Posterior vena cava (tissue), 2 donors: ENCODE results near the gene ARHGAP30. TPM values are rescaled to one million over a fixed set of nuclear protein-coding genes. Genes with fewer than 3 reads are reported as not detected.

ENCODE experiments used
- DNase-seq: peaks from one replicate; pipeline ENCODE4 v3.0.0-alpha.2; 2020; ENCODE audit warnings: low spot score
- intact Hi-C, 2 donors: fragments of 100-400 bp; cut with DNase I; formaldehyde crosslinking; loops; one replicate each; pipeline versions ENCODE4 v1.14.1 to v1.14.2; 2022 to 2023
- total RNA-seq, 2 donors: library from RNA; stranded (reverse); fragmentation: NEBNext Ultra II Directional; extraction: Animal tissue kit (Norgen Biotek cat#: 25700); gene quantifications; one replicate each; pipeline ENCODE4 v1.2.1, GENCODE V29; 2021
- donor health status: DM: yes; HTN: yes; CAD: no.
- donor health status: DM: yes; HTN: yes; CAD: no.

ARHGAP30 gene
- total RNA-seq, 2 donors from 2014 or later: 10.5 to 15.2 TPM

GRCh38 chr1:161092621-161093028 lies 22.9 kb upstream of the ARHGAP30 start:
- intact Hi-C loops: no loop called here

GRCh38 chr1:161091796-161092507 lies 22.3 kb upstream of the ARHGAP30 start:
- intact Hi-C loops: no loop called here
- DNase-seq: no peak

More at GRCh38 chr1:161092621-161093028, 22.9 kb upstream of the ARHGAP30 start:
- DNase-seq: no peak

GRCh38 chr1:161091093-161091492 lies 21.4 kb upstream of the ARHGAP30 start:
- intact Hi-C loops: no loop called here

GRCh38 chr1:161090617-161091016 lies 20.9 kb upstream of the ARHGAP30 start:
- no peak for DNase-seq
- intact Hi-C loops: no loop called here

More at GRCh38 chr1:161091093-161091492, 21.4 kb upstream of the ARHGAP30 start:
- no peak for DNase-seq

GRCh38 chr1:161089938-161090337 lies 20.2 kb upstream of the ARHGAP30 start:
- DNase-seq: no peak
- intact Hi-C loops: no loop called here

GRCh38 chr1:161089251-161089924 lies 19.7 kb upstream of the ARHGAP30 start, which contains the start of gene NECTIN4:
NECTIN4 (minus strand) TSS chr1:161089558; CDS start chr1:161089296, 262 bp downstream.
- DNase-seq: no peak
- intact Hi-C loops: no loop called here

GRCh38 chr1:161088587-161089110 lies 19.0 kb upstream of the ARHGAP30 start:
- no peak for DNase-seq
- intact Hi-C loops: no loop called here

- DNase-seq: no peak
- intact Hi-C loops: no loop called here
Observed at GRCh38 chr1:161086457-161086856, 16.8 kb upstream of the ARHGAP30 start.

- DNase-seq: no peak
- intact Hi-C loops: no loop called here
Observed at GRCh38 chr1:161085165-161085564, 15.5 kb upstream of the ARHGAP30 start.

GRCh38 chr1:161084597-161084988 lies 14.9 kb upstream of the ARHGAP30 start:
- DNase-seq: no peak
- intact Hi-C loops: no loop called here

- intact Hi-C loops: no loop called here
- DNase-seq: no peak
Observed at GRCh38 chr1:161083748-161084596, 14.3 kb upstream of the ARHGAP30 start.

- peak; percentile 95 for DNase-seq
Observed at GRCh38 chr1:161082996-161083747, 13.5 kb upstream of the ARHGAP30 start.

GRCh38 chr1:161082483-161082882 lies 12.8 kb upstream of the ARHGAP30 start:
- no peak for DNase-seq
- intact Hi-C loops: no loop called here

More at GRCh38 chr1:161082996-161083747, 13.5 kb upstream of the ARHGAP30 start:
- intact Hi-C loops: no loop called here

GRCh38 chr1:161081519-161081918 lies 11.8 kb upstream of the ARHGAP30 start:
- no peak for DNase-seq

GRCh38 chr1:161080441-161081405 lies 11.0 kb upstream of the ARHGAP30 start:
- intact Hi-C loops: no loop called here
- DNase-seq: no peak

More at GRCh38 chr1:161081519-161081918, 11.8 kb upstream of the ARHGAP30 start:
- intact Hi-C loops: no loop called here

GRCh38 chr1:161079436-161080110 lies 9.9 kb upstream of the ARHGAP30 start:
- no peak for DNase-seq

GRCh38 chr1:161077426-161077825 lies 7.7 kb upstream of the ARHGAP30 start:
- no peak for DNase-seq
- intact Hi-C loops: no loop called here

More at GRCh38 chr1:161079436-161080110, 9.9 kb upstream of the ARHGAP30 start:
- intact Hi-C loops: no loop called here
